ENCODE measurements around the gene TIMM22. TPM values are rescaled to one million over a fixed set of nuclear protein-coding genes. Genes with fewer than 3 reads are reported as not detected.
"Not testable (repeated sequence)": the region's sequence is repeated elsewhere in the genome, so short reads cannot be mapped to it uniquely, and the experiment has no call there.

The TIMM22 gene
- total and polyA plus RNA-seq, 2 of the 4 experiments (the other 2 are of a cell fraction), result 12.7 to 12.9 TPM

DNA sequence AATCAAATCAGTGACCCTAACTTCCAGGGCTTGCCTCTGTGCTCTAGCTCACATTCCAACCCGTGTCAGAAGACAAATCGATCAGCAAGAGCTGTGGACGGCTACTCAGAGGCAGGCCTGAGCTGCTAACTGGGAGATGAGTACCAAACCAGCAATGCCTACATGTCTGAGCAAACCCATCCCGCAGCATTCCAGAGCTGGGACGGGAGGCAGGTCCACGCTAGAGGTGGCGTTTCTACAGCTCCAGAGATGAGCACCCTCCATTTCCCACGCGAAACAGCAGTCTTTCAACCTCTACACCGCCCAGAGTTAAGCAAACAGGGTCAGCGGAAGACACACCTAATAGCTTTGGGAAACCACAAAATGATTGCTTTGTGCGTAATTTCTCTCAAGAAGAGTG, 23.9 kb upstream of the TIMM22 start:
- H3K27ac ChIP-seq (ENCODE audit: insufficient read depth, low read length), result no peak overlapping the region
- H2AFZ ChIP-seq (replicated peaks; ENCODE audit: low read length, poor library complexity), result no peak overlapping the region
- intact Hi-C loops (cut with micrococcal nuclease), result no loop called here
- dilution Hi-C loops (cut with HindIII; ENCODE audit: low sequenced_read_pairs, unreplicated experiment), result no loop called here
- peaks cover 36 to 77% of the 10 kb centered on the region in 2 experiments for H3K79me1 ChIP-seq (ENCODE audit: low read depth in 1 of 2, low read length in 2 of 2)
- H3K23ac ChIP-seq (ENCODE audit: low read depth, low read length), result no peak overlapping the region
- H3K14ac ChIP-seq (replicated peaks; ENCODE audit: low read depth, low read length), result no peak overlapping the region
- 64% methylated on average over 3 of the region's 12 CpGs; no CpG with 5 or more reads in 1 of the 2 experiments for WGBS, 2 experiments (ENCODE audit: extremely low coverage in 2 of 2, insufficient read length in 1 of 2)
- H2BK20ac ChIP-seq (ENCODE audit: low read depth, low read length), result no peak overlapping the region
- H3K18ac ChIP-seq (ENCODE audit: low read depth, low read length), result no peak overlapping the region
- no peak overlapping the region for H4K91ac ChIP-seq (ENCODE audit: insufficient read depth, low read depth, low read length)
- TF ChIP-seq, protein P1, sequence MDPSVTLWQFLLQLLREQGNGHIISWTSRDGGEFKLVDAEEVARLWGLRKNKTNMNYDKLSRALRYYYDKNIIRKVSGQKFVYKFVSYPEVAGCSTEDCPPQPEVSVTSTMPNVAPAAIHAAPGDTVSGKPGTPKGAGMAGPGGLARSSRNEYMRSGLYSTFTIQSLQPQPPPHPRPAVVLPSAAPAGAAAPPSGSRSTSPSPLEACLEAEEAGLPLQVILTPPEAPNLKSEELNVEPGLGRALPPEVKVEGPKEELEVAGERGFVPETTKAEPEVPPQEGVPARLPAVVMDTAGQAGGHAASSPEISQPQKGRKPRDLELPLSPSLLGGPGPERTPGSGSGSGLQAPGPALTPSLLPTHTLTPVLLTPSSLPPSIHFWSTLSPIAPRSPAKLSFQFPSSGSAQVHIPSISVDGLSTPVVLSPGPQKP (IDR thresholded peaks at IDR 0.05; ENCODE audit: borderline replicate concordance, low read depth, low read length), result no peak
- no peak for ATAC-seq (ENCODE audit: low read depth)
- H2BK120ac ChIP-seq (ENCODE audit: low read depth, low read length), result no peak overlapping the region
- H3K4me1 ChIP-seq (ENCODE audit: control insufficient read depth, insufficient read depth, low read length), result peaks cover 18% of the 10 kb centered on the region
- DNase-seq, result no peak
- H2BK5ac ChIP-seq (ENCODE audit: low read depth, low read length, poor library complexity, severe bottlenecking), result no peak overlapping the region
- H3K56ac ChIP-seq (ENCODE audit: extremely low read depth, insufficient read depth, low read length), result no peak overlapping the region
- peaks cover 17% of the 10 kb centered on the region for H3K36me3 ChIP-seq (ENCODE audit: control insufficient read depth, insufficient read depth, low read length)
- no peak overlapping the region for H4K8ac ChIP-seq (ENCODE audit: low read depth in 2 of 2, low read length in 2 of 2)
- no peaks in the 10 kb centered on the region; the same call in 1 of the 2 replicates for H3K9me3 ChIP-seq (ENCODE audit: control insufficient read depth, insufficient read depth, low read length)
- H3K9me1 ChIP-seq (ENCODE audit: insufficient read depth, low read length), result peaks cover 13% of the 10 kb centered on the region
- no peak overlapping the region for H3K4me3 ChIP-seq (ENCODE audit: insufficient read depth, low read depth, low read length)
- H3K4ac ChIP-seq (ENCODE audit: low read depth, low read length), result no peak overlapping the region
- H3K9ac ChIP-seq (ENCODE audit: low read depth, low read length), result no peak overlapping the region
- no TSS peak for BruUV-seq (replicated peaks)
- ChIA-PET CTCF (no interaction called here), POLR2A (ENCODE audit: unreplicated experiment) (no interaction called here)
- H4K20me1 ChIP-seq (ENCODE audit: insufficient read depth, low read length), result peaks cover 88% of the 10 kb centered on the region
- H3K27me3 ChIP-seq (ENCODE audit: control insufficient read depth, insufficient read depth, low read length), result no peaks in the 10 kb centered on the region
- no peak overlapping the region for H3K4me2 ChIP-seq (ENCODE audit: low read depth, low read length)
- no peak overlapping the region for H4K5ac ChIP-seq (ENCODE audit: low read depth, low read length)
- in situ Hi-C loops (cut with MboI; ENCODE audit: low sequenced_read_pairs), result no loop called here
- H2BK15ac ChIP-seq (ENCODE audit: low read depth, low read length), result no peak overlapping the region
- no peak overlapping the region for H2AK5ac ChIP-seq (ENCODE audit: low read depth, low read length)
- H2AK9ac ChIP-seq (replicated peaks; ENCODE audit: low read depth, low read length, poor library complexity), result peak overlapping the region; percentile 50

DNA sequence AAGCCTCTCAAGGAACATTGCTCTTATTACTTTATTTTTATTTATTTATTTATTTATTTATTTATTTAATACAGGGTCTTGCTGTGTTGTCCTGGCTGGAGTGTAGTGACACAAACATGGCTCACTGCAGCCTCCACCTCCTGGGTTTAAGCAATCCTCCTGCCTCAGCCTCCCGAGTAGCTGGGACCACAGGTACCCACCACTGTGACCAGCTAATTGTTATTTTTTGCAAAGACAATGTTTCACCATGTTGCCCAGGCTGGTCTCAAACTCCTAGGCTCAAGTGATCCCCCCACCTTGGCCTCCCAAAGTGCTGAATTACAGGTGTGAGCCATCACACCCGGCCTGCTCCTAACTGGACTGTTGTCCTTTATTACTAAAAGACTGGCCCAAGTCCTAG, 22.2 kb upstream of the TIMM22 start:
- H4K20me1 ChIP-seq (ENCODE audit: insufficient read depth, low read length), result peaks cover 81% of the 10 kb centered on the region

More for the DNA sequence above, 22.2 kb upstream of the TIMM22 start:
- peaks cover 12% of the 10 kb centered on the region for H3K36me3 ChIP-seq (ENCODE audit: control insufficient read depth, insufficient read depth, low read length)
- peaks cover 22 to 64% of the 10 kb centered on the region in 2 experiments for H3K79me1 ChIP-seq (ENCODE audit: low read depth in 1 of 2, low read length in 2 of 2)
- intact Hi-C loops (cut with micrococcal nuclease); H3K27ac ChIP-seq (ENCODE audit: insufficient read depth, low read length); DNase-seq; POLR2A ChIA-PET (ENCODE audit: unreplicated experiment); H3K14ac ChIP-seq (replicated peaks; ENCODE audit: low read depth, low read length); ATAC-seq (ENCODE audit: low read depth); H3K56ac ChIP-seq (ENCODE audit: extremely low read depth, insufficient read depth, low read length); H3K23ac ChIP-seq (ENCODE audit: low read depth, low read length); H2AFZ ChIP-seq (replicated peaks; ENCODE audit: low read length, poor library complexity); H2BK15ac ChIP-seq (ENCODE audit: low read depth, low read length); H2AK5ac ChIP-seq (ENCODE audit: low read depth, low read length); H3K18ac ChIP-seq (ENCODE audit: low read depth, low read length); H2BK5ac ChIP-seq (ENCODE audit: low read depth, low read length, poor library complexity, severe bottlenecking); H3K4me3 ChIP-seq (ENCODE audit: insufficient read depth, low read depth, low read length); H3K9ac ChIP-seq (ENCODE audit: low read depth, low read length); CTCF ChIA-PET; in situ Hi-C loops (cut with MboI; ENCODE audit: low sequenced_read_pairs); H3K9me3 ChIP-seq (ENCODE audit: control insufficient read depth, insufficient read depth, low read length); H2AK9ac ChIP-seq (replicated peaks; ENCODE audit: low read depth, low read length, poor library complexity); H3K4ac ChIP-seq (ENCODE audit: low read depth, low read length); H2BK120ac ChIP-seq (ENCODE audit: low read depth, low read length); BruUV-seq (replicated peaks); H4K5ac ChIP-seq (ENCODE audit: low read depth, low read length); H2BK20ac ChIP-seq (ENCODE audit: low read depth, low read length); H4K91ac ChIP-seq (ENCODE audit: insufficient read depth, low read depth, low read length); H3K27me3 ChIP-seq (ENCODE audit: control insufficient read depth, insufficient read depth, low read length); H4K8ac ChIP-seq (ENCODE audit: low read depth in 2 of 2, low read length in 2 of 2): not testable (repeated sequence)
- 93% methylated on average over 2 of the region's 2 CpGs; no CpG with 5 or more reads in 1 of the 2 experiments for WGBS, 2 experiments (ENCODE audit: extremely low coverage in 2 of 2, insufficient read length in 1 of 2)
- dilution Hi-C loops (cut with HindIII; ENCODE audit: low sequenced_read_pairs, unreplicated experiment), result loop anchor here (25.0 kb wide), 1 partner anchor 187 kb away; the partner anchor contains the start of genes GLOD4 and MRM3
- peak overlapping the region; percentile 57; the same call in 1 of the 2 replicates for H3K4me2 ChIP-seq (ENCODE audit: low read depth, low read length)
- peaks cover 13% of the 10 kb centered on the region for H3K9me1 ChIP-seq (ENCODE audit: insufficient read depth, low read length)
- peaks cover 14% of the 10 kb centered on the region for H3K4me1 ChIP-seq (ENCODE audit: control insufficient read depth, insufficient read depth, low read length)
